ENCODE data around the gene SCNN1B.
"Not testable (repeated sequence)": the region's sequence is repeated elsewhere in the genome, so short reads cannot be mapped to it uniquely, and the experiment has no call there.

The SCNN1B gene

GRCh38 chr16:23354246-23354645, 52.1 kb downstream of the SCNN1B start:
- no peak for DNase-seq (ENCODE audit: low read depth in 2 of 3, low spot score in 2 of 3)

GRCh38 chr16:23355106-23355670, 53.1 kb downstream of the SCNN1B start:
- DNase-seq (ENCODE audit: low read depth in 2 of 3, low spot score in 2 of 3), result no peak

GRCh38 chr16:23356941-23357340, 54.8 kb downstream of the SCNN1B start:
- DNase-seq (ENCODE audit: low read depth in 2 of 3, low spot score in 2 of 3), result no peak

- no peak for DNase-seq (ENCODE audit: low read depth in 2 of 3, low spot score in 2 of 3)
Observed at GRCh38 chr16:23357761-23358290, 55.7 kb downstream of the SCNN1B start.

- no peak for DNase-seq (ENCODE audit: low read depth in 2 of 3, low spot score in 2 of 3)
Observed at GRCh38 chr16:23359092-23359760, 57.1 kb downstream of the SCNN1B start.

- no peak for DNase-seq (ENCODE audit: low read depth in 2 of 3, low spot score in 2 of 3)
Observed at GRCh38 chr16:23362460-23363317, 60.6 kb downstream of the SCNN1B start.

GRCh38 chr16:23365602-23366240, 63.6 kb downstream of the SCNN1B start:
- DNase-seq (ENCODE audit: low read depth in 2 of 3, low spot score in 2 of 3), result no peak

- not testable (repeated sequence) for DNase-seq (ENCODE audit: low read depth in 2 of 3, low spot score in 2 of 3)
Observed at GRCh38 chr16:23366341-23366740, 64.2 kb downstream of the SCNN1B start.

GRCh38 chr16:23367564-23367963, 65.5 kb downstream of the SCNN1B start:
- DNase-seq (ENCODE audit: low read depth in 2 of 3, low spot score in 2 of 3), result no peak

GRCh38 chr16:23367988-23368387, 65.9 kb downstream of the SCNN1B start:
- no peak for DNase-seq (ENCODE audit: low read depth in 2 of 3, low spot score in 2 of 3)

GRCh38 chr16:23368469-23368868, 66.4 kb downstream of the SCNN1B start:
- no peak for DNase-seq (ENCODE audit: low read depth in 2 of 3, low spot score in 2 of 3)

GRCh38 chr16:23369416-23369815, 67.3 kb downstream of the SCNN1B start:
- no peak for DNase-seq (ENCODE audit: low read depth in 2 of 3, low spot score in 2 of 3)

GRCh38 chr16:23371368-23371767, 69.3 kb downstream of the SCNN1B start:
- DNase-seq (ENCODE audit: low read depth in 2 of 3, low spot score in 2 of 3), result no peak

- DNase-seq (ENCODE audit: low read depth in 2 of 3, low spot score in 2 of 3), result no peak
Observed at GRCh38 chr16:23373436-23374219, 71.5 kb downstream of the SCNN1B start.

GRCh38 chr16:23374721-23375510, 72.8 kb downstream of the SCNN1B start:
- no peak for DNase-seq (ENCODE audit: low read depth in 2 of 3, low spot score in 2 of 3)

GRCh38 chr16:23375643-23376042, 73.5 kb downstream of the SCNN1B start:
- no peak for DNase-seq (ENCODE audit: low read depth in 2 of 3, low spot score in 2 of 3)

- no peak for DNase-seq (ENCODE audit: low read depth in 2 of 3, low spot score in 2 of 3)
Observed at GRCh38 chr16:23377071-23377931, 75.2 kb downstream of the SCNN1B start.

- no peak for DNase-seq (ENCODE audit: low read depth in 2 of 3, low spot score in 2 of 3)
Observed at GRCh38 chr16:23378256-23378655, 76.2 kb downstream of the SCNN1B start.

- DNase-seq (ENCODE audit: low read depth in 2 of 3, low spot score in 2 of 3), result no peak
Observed at GRCh38 chr16:23378921-23379320, 76.8 kb downstream of the SCNN1B start.
